Coronary artery (tissue), 2 donors: ENCODE results near the gene CCDC170.
A peak's percentile ranks its signal among the peaks of the same experiment; 100 is the strongest.
"Not testable (repeated sequence)": the region's sequence is repeated elsewhere in the genome, so short reads cannot be mapped to it uniquely, and the experiment has no call there.

Source experiments
- DNase-seq: peaks from one replicate; pipeline ENCODE4 v3.0.0-alpha.2; 2017; ENCODE audit warnings: low spot score
- H3K27ac ChIP-seq, 2 donors: fragments of 200-600 bp; sonication (generic); one replicate each; pipeline ENCODE4 v1.5.1; 2016 to 2019
- H3K4me3 ChIP-seq: fragments of 200-600 bp; sonication (generic); 2 replicates; pipeline ENCODE4 v1.5.1; 2016; ENCODE audit warnings: mild to moderate bottlenecking, moderate library complexity
- CTCF ChIP-seq: fragments of 200-600 bp; sonication (generic); IDR thresholded peaks from one replicate; pipeline ENCODE4 v1.5.1; 2019; ENCODE audit warnings: antibody characterized with exemption

CCDC170 gene

GRCh38 chr6:151493804-151494234 is at the start of gene CCDC170:
CCDC170 (plus strand) TSS chr6:151494017; CDS start chr6:151494129, 112 bp downstream.
- Histone ChIP-seq H3K27ac (peak within 1 kb of the TSS; percentile 34 to 79), H3K4me3 (peak within 1 kb of the TSS; percentile 77)
- no peak for TF ChIP-seq CTCF
- peak; percentile 75 for DNase-seq

- TF ChIP-seq CTCF = no peak
- Histone ChIP-seq H3K27ac (peak overlapping the region; percentile 76 to 87), H3K4me3 (no peak overlapping the region)
- DNase-seq = no peak
Observed at GRCh38 chr6:151445482-151445881, 48.3 kb upstream of the CCDC170 start.

GRCh38 chr6:151447237-151447636 is 46.6 kb upstream of the CCDC170 start:
- no peak for TF ChIP-seq CTCF
- no peak for DNase-seq
- H3K27ac ChIP-seq = peak overlapping the region in 1 of 2 donors; percentile 87

GRCh38 chr6:151448623-151449022 is 45.2 kb upstream of the CCDC170 start:
- DNase-seq = no peak
- no peak for TF ChIP-seq CTCF
- no peak overlapping the region for H3K4me3 ChIP-seq
- H3K27ac ChIP-seq = no peak overlapping the region

More at GRCh38 chr6:151447237-151447636, 46.6 kb upstream of the CCDC170 start:
- H3K4me3 ChIP-seq = no peak overlapping the region

- H3K4me3 ChIP-seq = peak overlapping the region; percentile 74
- not testable (repeated sequence) for DNase-seq, H3K27ac ChIP-seq
Observed at GRCh38 chr6:151450928-151451327, 42.9 kb upstream of the CCDC170 start.

GRCh38 chr6:151451417-151451949 is 42.3 kb upstream of the CCDC170 start:
- peak overlapping the region; percentile 78 to 93 for H3K27ac ChIP-seq
- peak overlapping the region; percentile 74 for H3K4me3 ChIP-seq
- no peak for DNase-seq
- no peak for TF ChIP-seq CTCF

- TF ChIP-seq CTCF = no peak
- Histone ChIP-seq H3K4me3 (peak within 1 kb of the TSS; percentile 93), H3K27ac (peak within 1 kb of the TSS; percentile 93 to 97)
- DNase-seq = peak; percentile 100
Observed at GRCh38 chr6:151451950-151452749, 41.7 kb upstream of the CCDC170 start, which contains the start of gene RMND1. RMND1 (minus strand) TSS chr6:151452126; CDS start chr6:151445811, 6,315 bp downstream.
